K562 (cell line): Measurements from ENCODE around the gene SMIM45.

Experiments
- ATAC-seq: fragments of 200-7000 bp; cut with Tn5 transposase; 3 replicates; pipeline ENCODE4 v1.9.1; 2020; ENCODE audit warnings: moderate library complexity
- BruUV-seq: library from RNA; stranded (reverse); fragments of 400-500 nt; replicated peaks from 2 replicates; lab custom pipeline; 2021; lab: Mats Ljungman, UMichigan
- CTCF ChIA-PET: fragments of 300-600 bp; formaldehyde crosslinking; extraction: SDS; loops from one replicate; lab custom pipeline; 2021; ENCODE audit warnings: low intra/inter-chr PET ratio; lab: Yijun Ruan, JAX
- POLR2A ChIA-PET: fragments of 300-600, 350-650 bp; sonication (Branson Sonifier 250); formaldehyde crosslinking; extraction: SDS; loops from one replicate; lab custom pipeline; 2021; ENCODE audit warnings: antibody characterized with exemption, inconsistent platforms; lab: Yijun Ruan, JAX
- DNase-seq, 4 experiments: peaks; one replicate each; pipeline versions ENCODE4 v3.0.0 to v3.0.0-alpha.2; 2011 to 2018; ENCODE audit warnings: low spot score in 3 of 4, mixed read lengths in 3 of 4; ENCODE audit errors: extremely low read depth in 1 of 4
- FAIRE-seq: peaks from 2 replicates; lab custom pipeline; 2011; peaks lifted over from hg19 to GRCh38; lab: Jason Lieb, UNC
- H2AFZ ChIP-seq: 2 replicates; pipeline ENCODE4 v1.6.0; 2011; ENCODE audit warnings: low read depth, low read length, control low read depth, inconsistent platforms
- H3K27ac ChIP-seq: fragments of 200-600 bp; 3 replicates; pipeline ENCODE4 v1.8.0; 2011; ENCODE audit warnings: low read depth, mild to moderate bottlenecking, control low read depth, inconsistent platforms, low read length, moderate library complexity, mixed read lengths; ENCODE audit errors: extremely low read depth
- H3K27me3 ChIP-seq, 2 experiments: fragments of 300-600 bp in 1 of 2; 2 replicates in 1 of 2; 3 replicates in 1 of 2; pipeline versions ENCODE4 v1.6.0 to v1.8.0; 2011; ENCODE audit warnings: inconsistent platforms in 2 of 2, low read length in 2 of 2, mild to moderate bottlenecking in 1 of 2, mixed read lengths in 1 of 2, moderate library complexity in 1 of 2; ENCODE audit not compliant: control insufficient read depth in 2 of 2, insufficient read depth in 2 of 2
- H3K36me3 ChIP-seq: fragments of 300-600 bp; 3 replicates; pipeline ENCODE4 v1.8.0; 2011; ENCODE audit warnings: mild to moderate bottlenecking, low read length, inconsistent platforms; ENCODE audit not compliant: control insufficient read depth, insufficient read depth
- H3K4me1 ChIP-seq, 2 experiments: fragments of 200-600 bp in 1 of 2; replicated peaks in 1 of 2; 2 replicates in 1 of 2; 3 replicates in 1 of 2; pipeline versions ENCODE4 v1.5.1 to v1.8.0; 2011; ENCODE audit warnings: inconsistent platforms in 2 of 2, low read length in 2 of 2, mild to moderate bottlenecking in 1 of 2, mixed read lengths in 1 of 2, moderate library complexity in 1 of 2; ENCODE audit not compliant: control insufficient read depth in 2 of 2, insufficient read depth in 2 of 2
- H3K4me2 ChIP-seq: 2 replicates; pipeline ENCODE4 v1.6.1; 2011; ENCODE audit warnings: low read length, control low read depth, inconsistent platforms, mixed read lengths; ENCODE audit not compliant: insufficient read depth
- H3K4me3 ChIP-seq: fragments of 200-600 bp; sonication (generic), shearing (Covaris generic); 2 replicates; pipeline ENCODE4 v1.5.1; 2016; ENCODE audit warnings: control low read depth, inconsistent platforms
- H3K79me2 ChIP-seq: fragments of 200-600 bp; 3 replicates; pipeline ENCODE4 v1.8.0; 2011; ENCODE audit warnings: low read length, inconsistent platforms; ENCODE audit not compliant: control insufficient read depth, insufficient read depth
- H3K9ac ChIP-seq, 2 experiments: 2 replicates each; pipeline versions ENCODE4 v1.6.0 to v1.6.1; 2011; ENCODE audit warnings: low read depth in 2 of 2, low read length in 2 of 2, control low read depth in 1 of 2, inconsistent platforms in 1 of 2, mild to moderate bottlenecking in 1 of 2, mixed read lengths in 1 of 2; ENCODE audit not compliant: insufficient read depth in 1 of 2
- H3K9me1 ChIP-seq: one replicate; pipeline ENCODE4 v1.6.0; 2011; ENCODE audit warnings: inconsistent platforms, mild to moderate bottlenecking, low read length, moderate library complexity; ENCODE audit not compliant: control insufficient read depth, insufficient read depth
- H3K9me3 ChIP-seq: replicated peaks from 2 replicates; pipeline ENCODE4 v1.5.1; 2011; ENCODE audit warnings: low read depth, low read length, inconsistent platforms; ENCODE audit not compliant: control insufficient read depth, insufficient read depth
- H4K20me1 ChIP-seq: replicated peaks from 2 replicates; pipeline ENCODE4 v1.6.1; 2011; ENCODE audit warnings: low read length, inconsistent platforms, mixed read lengths; ENCODE audit not compliant: control insufficient read depth, insufficient read depth
- CCAR2 ChIP-seq: fragments of 200-400 bp; formaldehyde crosslinking; IDR thresholded peaks from 2 replicates; pipeline ENCODE4 v1.6.1; 2017; ENCODE audit warnings: mild to moderate bottlenecking, low read depth, low read length
- DACH1 ChIP-seq: fragments of 450-650 bp; IDR thresholded peaks from 2 replicates; pipeline ENCODE4 v1.6.1; 2018; ENCODE audit not compliant: partially characterized antibody
- KLF13 ChIP-seq: fragments of 450-650 bp; IDR thresholded peaks from 2 replicates; pipeline ENCODE4 v1.6.1; 2016; ENCODE audit warnings: missing genetic modification characterization, low read depth, mild to moderate bottlenecking, missing compliant biosample characterization, moderate library complexity, borderline replicate concordance
- MAFF ChIP-seq: IDR thresholded peaks from 2 replicates; pipeline ENCODE4 v1.6.1; 2012; ENCODE audit warnings: low read length, improper control_type of control experiment
- RAD21 ChIP-seq, 2 experiments: fragments of 250-450 bp in 1 of 2; fragments of 450-650 bp in 1 of 2; sonication (Bioruptor Pico) in 1 of 2; formaldehyde crosslinking in 1 of 2; IDR thresholded peaks in 1 of 2; conservative IDR thresholded peaks in 1 of 2; 2 replicates each; pipeline versions ENCODE4 v1.4.0 to v1.8.0; 2020 to 2022; ENCODE audit warnings: mild to moderate bottlenecking in 2 of 2, moderate library complexity in 1 of 2
- TSC22D4 ChIP-seq: fragments of 450-650 bp; IDR thresholded peaks from 2 replicates; pipeline ENCODE4 v1.6.1; 2016; ENCODE audit warnings: missing genetic modification characterization, missing biosample characterization, control low read depth
- ZNF217 ChIP-seq: sonication (generic); formaldehyde crosslinking; IDR thresholded peaks from 2 replicates; pipeline ENCODE4 v1.8.0; 2022; ENCODE audit warnings: mild to moderate bottlenecking, missing genetic modification reagents
- ZNF23 ChIP-seq: fragments of 250-450 bp; sonication (Bioruptor Pico); IDR thresholded peaks from 2 replicates; pipeline ENCODE4 v1.4.0; 2020; ENCODE audit warnings: mild to moderate bottlenecking
- ZNF232 ChIP-seq: sonication (generic); formaldehyde crosslinking; IDR thresholded peaks from 2 replicates; pipeline ENCODE4 v1.8.0; 2022; ENCODE audit warnings: mild to moderate bottlenecking, missing genetic modification reagents
- ZNF586 ChIP-seq: fragments of 450-650 bp; formaldehyde crosslinking; conservative IDR thresholded peaks from 2 replicates; pipeline ENCODE4 v1.4.0; 2020; ENCODE audit warnings: mild to moderate bottlenecking, moderate library complexity
- WGBS: fragments of 100-300 bp; shearing (Covaris generic); methylation state at CpG from one replicate; pipeline ENCODE4 v1.1.6; 2016; ENCODE audit warnings: low coverage, mixed read lengths; ENCODE audit not compliant: insufficient coverage; ENCODE audit errors: missing lambda C conversion rate; 5-methylcytosine and 5-hydroxymethylcytosine counted together
- in situ Hi-C: fragments of 300-500 bp; cut with MboI; formaldehyde crosslinking; loops from 4 replicates; pipeline ENCODE4 v1.15.0; 2018; ENCODE audit warnings: inconsistent platforms, mixed read lengths
- intact Hi-C: fragments of 100-400 bp; cut with micrococcal nuclease; formaldehyde crosslinking; loops from 2 replicates; pipeline ENCODE4 v1.14.2; 2022

The SMIM45 gene

GRCh38 chr22:41989246-41989645, 37.3 kb downstream of the SMIM45 start:
- Histone ChIP-seq H3K36me3 (no peaks in the 10 kb centered on the region), H3K9me3 (no peaks in the 10 kb centered on the region), H3K27me3 (peaks cover 15 to 47% of the 10 kb centered on the region in 2 experiments; a peak in 4 of 5 replicates), H3K9me1 (no peaks in the 10 kb centered on the region), H2AFZ (no peak overlapping the region), H3K79me2 (no peaks in the 10 kb centered on the region), H3K4me3 (no peak overlapping the region), H4K20me1 (no peaks in the 10 kb centered on the region), H3K4me2 (no peak overlapping the region), H3K4me1 (no peaks in the 10 kb centered on the region), H3K9ac (no peak overlapping the region), H3K27ac (no peak overlapping the region)
- FAIRE-seq (no peak), DNase-seq (no peak), ATAC-seq (no peak)
- intact Hi-C loops (no loop called here), in situ Hi-C loops (no loop called here)
- no TSS peak for BruUV-seq
- TF ChIP-seq ZNF217 (CRISPR knock-in tag) (no peak), MAFF (no peak), ZNF23 (CRISPR knock-in tag) (no peak), KLF13 (tag) (no peak)
- POLR2A ChIA-PET = no interaction called here
- CTCF ChIA-PET = no interaction called here
- WGBS = 0% methylated on average over 4 of the region's 4 CpGs

GRCh38 chr22:41991111-41991510, 39.2 kb downstream of the SMIM45 start:
- no peak overlapping the region for H2AFZ ChIP-seq
- no peaks in the 10 kb centered on the region for H3K9me3 ChIP-seq
- CTCF ChIA-PET = no interaction called here
- no peaks in the 10 kb centered on the region for H3K9me1 ChIP-seq
- no peaks in the 10 kb centered on the region for H3K4me1 ChIP-seq
- POLR2A ChIA-PET = interaction anchor here (0.6 to 1.3 kb wide), 3 partner anchors 12 to 1402 kb away, joined by 3 to 5 read pairs (median 4); no protein-coding TSS in a partner anchor
- no peaks in the 10 kb centered on the region for H4K20me1 ChIP-seq
- no peaks in the 10 kb centered on the region for H3K79me2 ChIP-seq
- no TSS peak for BruUV-seq
- 0% methylated on average over 7 of the region's 7 CpGs for WGBS
- no peak for FAIRE-seq
- no peak for ATAC-seq
- H3K4me3 ChIP-seq = no peak overlapping the region
- DNase-seq = no peak
- H3K27ac ChIP-seq = no peak overlapping the region
- intact Hi-C loops (no loop called here), in situ Hi-C loops (no loop called here)
- H3K9ac ChIP-seq = no peak overlapping the region
- H3K36me3 ChIP-seq = no peaks in the 10 kb centered on the region
- no peak overlapping the region for H3K4me2 ChIP-seq
- peaks cover 15 to 54% of the 10 kb centered on the region in 2 experiments; a peak in 4 of 5 replicates for H3K27me3 ChIP-seq
- TF ChIP-seq DACH1 = no peak
- no peak for TF ChIP-seq CCAR2
- TF ChIP-seq ZNF586 (CRISPR knock-in tag) = no peak
- no peak for TF ChIP-seq ZNF232 (CRISPR knock-in tag)
- no peak for TF ChIP-seq TSC22D4 (tag)
- TF ChIP-seq RAD21 (CRISPR knock-in tag; conservative IDR thresholded peaks at IDR 0.05 in 1 of 2, IDR thresholded peaks at IDR 0.05 in 1 of 2) = no peak
